Activated naive CD4-positive, alpha-beta T cell treated with anti-CD3 and anti-CD28 coated beads, Interleukin-2, amount 10 ng/mL, durations not matched to agents 7 days and 5 days (primary cell): ENCODE measurements around the gene CYB5R2.

Experiments used
- CTCF ChIA-PET: fragments of 350-600 bp; sonication (Branson Sonifier 250); formaldehyde crosslinking; loops from one replicate; lab custom pipeline; 2021; ENCODE audit warnings: antibody characterized with exemption; lab: Charles Lee
- DNase-seq: peaks from one replicate; pipeline ENCODE4 v3.0.0-alpha.2; 2020
- H3K27ac Mint-ChIP-seq: one replicate; pipeline ENCODE4 v1.8.0; 2021; ENCODE audit warnings: mild to moderate bottlenecking, moderate library complexity, mixed read lengths
- H3K27me3 Mint-ChIP-seq: one replicate; pipeline ENCODE4 v1.8.0; 2021; ENCODE audit warnings: mild to moderate bottlenecking, mixed read lengths
- H3K36me3 Mint-ChIP-seq: one replicate; pipeline ENCODE4 v1.8.0; 2021; ENCODE audit warnings: mixed read lengths
- H3K4me1 Mint-ChIP-seq: one replicate; pipeline ENCODE4 v1.8.0; 2021; ENCODE audit warnings: mixed read lengths
- H3K4me3 Mint-ChIP-seq: one replicate; pipeline ENCODE4 v1.8.0; 2021; ENCODE audit warnings: mild to moderate bottlenecking, moderate library complexity, mixed read lengths
- H3K9me3 Mint-ChIP-seq: one replicate; pipeline ENCODE4 v1.8.0; 2021; ENCODE audit warnings: mixed read lengths

CYB5R2 gene

GRCh38 chr11:7672960-7673723 lies at the start of gene CYB5R2:
TSS of gene CYB5R2 (minus strand) at chr11:7673500. CDS start at chr11:7672825, 675 bp downstream.
- H3K4me3 Mint-ChIP-seq: peak within 1 kb of the TSS; percentile 49
- H3K27ac Mint-ChIP-seq: no peak within 1 kb of the TSS
- DNase-seq: peak; percentile 35
- no peaks in the 10 kb centered on the region for H3K9me3 Mint-ChIP-seq
- no peaks in the 10 kb centered on the region for H3K36me3 Mint-ChIP-seq
- CTCF ChIA-PET: interaction anchor here (0.8 to 1.4 kb wide), 3 partner anchors 12 to 233 kb away, joined by 3 read pairs; no protein-coding TSS in a partner anchor
- H3K27me3 Mint-ChIP-seq: peaks cover 62% of the 10 kb centered on the region
- H3K4me1 Mint-ChIP-seq: peaks cover 8% of the 10 kb centered on the region

DNA sequence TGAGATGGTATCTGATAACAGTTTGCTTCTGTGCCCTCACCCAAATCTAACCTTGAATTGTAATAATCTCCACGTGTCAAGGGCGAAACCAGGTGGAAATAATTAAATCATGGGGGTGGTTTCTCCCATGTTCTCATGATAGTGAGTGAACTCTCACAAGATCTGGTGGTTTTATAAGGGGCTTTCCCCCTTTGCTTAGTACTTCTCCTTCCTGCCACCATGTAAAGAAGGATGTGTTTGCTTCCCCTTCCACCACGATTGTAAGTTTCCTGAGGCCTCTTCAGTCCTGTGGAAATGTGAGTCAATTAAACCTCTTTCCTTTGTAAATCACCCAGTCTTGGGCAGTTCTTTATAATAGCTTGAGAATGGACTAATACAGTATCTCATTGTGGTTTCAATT lies 41.5 kb upstream of the CYB5R2 start:
- no peak overlapping the region for H3K4me3 Mint-ChIP-seq
- CTCF ChIA-PET: no interaction called here
- H3K27ac Mint-ChIP-seq: no peak overlapping the region
- H3K36me3 Mint-ChIP-seq: no peaks in the 10 kb centered on the region
- H3K27me3 Mint-ChIP-seq: no peaks in the 10 kb centered on the region
- DNase-seq: no peak
- H3K9me3 Mint-ChIP-seq: no peaks in the 10 kb centered on the region
- H3K4me1 Mint-ChIP-seq: no peaks in the 10 kb centered on the region

GRCh38 chr11:7706377-7706776 lies 33.1 kb upstream of the CYB5R2 start, which contains the start of gene OVCH2:
TSS of gene OVCH2 (minus strand) at chr11:7706477. CDS start at chr11:7706394, 83 bp downstream.
- Mint-ChIP-seq H3K4me1 (no peaks in the 10 kb centered on the region), H3K4me3 (no peak within 1 kb of the TSS)
- CTCF ChIA-PET: no interaction called here

GRCh38 chr11:7703740-7704139 lies 30.4 kb upstream of the CYB5R2 start:
- no peaks in the 10 kb centered on the region for H3K9me3 Mint-ChIP-seq
- H3K36me3 Mint-ChIP-seq: no peaks in the 10 kb centered on the region
- CTCF ChIA-PET: no interaction called here
- no peak for DNase-seq
- H3K27ac Mint-ChIP-seq: no peak overlapping the region
- no peaks in the 10 kb centered on the region for H3K4me1 Mint-ChIP-seq
- peaks cover 8% of the 10 kb centered on the region for H3K27me3 Mint-ChIP-seq
- no peak overlapping the region for H3K4me3 Mint-ChIP-seq

More at GRCh38 chr11:7706377-7706776, 33.1 kb upstream of the CYB5R2 start, which contains the start of gene OVCH2:
- H3K9me3 Mint-ChIP-seq: no peaks in the 10 kb centered on the region
- H3K27ac Mint-ChIP-seq: no peak within 1 kb of the TSS
- H3K27me3 Mint-ChIP-seq: peaks cover 5% of the 10 kb centered on the region
- H3K36me3 Mint-ChIP-seq: no peaks in the 10 kb centered on the region
- DNase-seq: no peak

GRCh38 chr11:7696424-7696823 lies 23.1 kb upstream of the CYB5R2 start:
- no peak overlapping the region for H3K4me3 Mint-ChIP-seq
- CTCF ChIA-PET: no interaction called here
- no peaks in the 10 kb centered on the region for H3K36me3 Mint-ChIP-seq
- H3K27me3 Mint-ChIP-seq: peaks cover 37% of the 10 kb centered on the region
- no peak for DNase-seq
- H3K27ac Mint-ChIP-seq: no peak overlapping the region
- no peaks in the 10 kb centered on the region for H3K9me3 Mint-ChIP-seq
- H3K4me1 Mint-ChIP-seq: no peaks in the 10 kb centered on the region

- peaks cover 36% of the 10 kb centered on the region for H3K27me3 Mint-ChIP-seq
- DNase-seq: no peak
- H3K4me1 Mint-ChIP-seq: no peaks in the 10 kb centered on the region
- H3K36me3 Mint-ChIP-seq: no peaks in the 10 kb centered on the region
- H3K9me3 Mint-ChIP-seq: no peaks in the 10 kb centered on the region
- H3K27ac Mint-ChIP-seq: no peak overlapping the region
- no peak overlapping the region for H3K4me3 Mint-ChIP-seq
- CTCF ChIA-PET: interaction anchor here (0.9 to 1.6 kb wide), 7 partner anchors 11 to 342 kb away, joined by 3 to 6 read pairs (median 4); no protein-coding TSS in a partner anchor
Measured at GRCh38 chr11:7694235-7694634, 20.9 kb upstream of the CYB5R2 start.

- CTCF ChIA-PET: interaction anchor here (1.0 to 1.7 kb wide), 5 partner anchors 121 to 339 kb away, joined by 3 to 6 read pairs (median 4); no protein-coding TSS in a partner anchor
- Mint-ChIP-seq H3K27ac (no peak overlapping the region), H3K4me3 (no peak overlapping the region), H3K9me3 (no peaks in the 10 kb centered on the region), H3K27me3 (peaks cover 41% of the 10 kb centered on the region), H3K4me1 (no peaks in the 10 kb centered on the region), H3K36me3 (no peaks in the 10 kb centered on the region)
- DNase-seq: no peak
Measured at GRCh38 chr11:7692426-7692825, 19.1 kb upstream of the CYB5R2 start.

GRCh38 chr11:7691759-7692350 lies 18.6 kb upstream of the CYB5R2 start:
- no peaks in the 10 kb centered on the region for H3K36me3 Mint-ChIP-seq
- H3K27ac Mint-ChIP-seq: no peak overlapping the region
- CTCF ChIA-PET: interaction anchor here (1.0 to 1.7 kb wide), 7 partner anchors 18 to 594 kb away, joined by 3 to 6 read pairs (median 4); partner anchors contain the start of gene CYB5R2
- no peaks in the 10 kb centered on the region for H3K9me3 Mint-ChIP-seq
- no peaks in the 10 kb centered on the region for H3K4me1 Mint-ChIP-seq
- no peak for DNase-seq
- peaks cover 41% of the 10 kb centered on the region for H3K27me3 Mint-ChIP-seq
- H3K4me3 Mint-ChIP-seq: no peak overlapping the region

- Mint-ChIP-seq H3K27ac (no peak overlapping the region), H3K4me1 (no peaks in the 10 kb centered on the region), H3K4me3 (no peak overlapping the region), H3K27me3 (peaks cover 44% of the 10 kb centered on the region), H3K9me3 (no peaks in the 10 kb centered on the region), H3K36me3 (no peaks in the 10 kb centered on the region)
- DNase-seq: no peak
- CTCF ChIA-PET: interaction anchor here (0.6 to 1.7 kb wide), 7 partner anchors 9 to 934 kb away, joined by 3 to 5 read pairs (median 3); partner anchors contain the start of gene CYB5R2
Measured at GRCh38 chr11:7690648-7691047, 17.3 kb upstream of the CYB5R2 start.

DNA sequence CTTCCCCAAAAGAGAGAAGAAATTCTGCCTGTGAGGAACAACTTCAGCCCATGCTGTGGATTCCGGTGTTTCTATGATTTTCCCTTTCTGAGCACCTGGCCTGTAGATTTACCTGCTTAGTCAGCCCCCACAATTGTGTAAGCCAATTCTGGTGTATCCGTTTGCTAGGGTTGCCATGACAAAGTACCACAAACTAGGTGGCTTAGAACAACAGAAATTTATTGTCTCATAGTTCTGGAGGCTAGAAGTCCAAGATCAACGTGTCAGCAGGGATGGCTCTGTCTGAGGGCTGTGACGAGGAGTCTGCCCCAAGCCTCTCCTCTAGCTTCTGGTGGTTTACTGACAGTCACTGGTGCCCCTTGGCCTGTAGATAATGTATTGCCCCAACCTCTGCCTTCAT lies 15.9 kb upstream of the CYB5R2 start:
- no peaks in the 10 kb centered on the region for H3K4me1 Mint-ChIP-seq
- no peak overlapping the region for H3K27ac Mint-ChIP-seq
- H3K27me3 Mint-ChIP-seq: peaks cover 41% of the 10 kb centered on the region
- H3K36me3 Mint-ChIP-seq: no peaks in the 10 kb centered on the region
- DNase-seq: no peak
- CTCF ChIA-PET: interaction anchor here (0.6 to 1.8 kb wide), 4 partner anchors 13 to 591 kb away, joined by 3 to 7 read pairs (median 4); no protein-coding TSS in a partner anchor
- no peaks in the 10 kb centered on the region for H3K9me3 Mint-ChIP-seq
- no peak overlapping the region for H3K4me3 Mint-ChIP-seq

DNA sequence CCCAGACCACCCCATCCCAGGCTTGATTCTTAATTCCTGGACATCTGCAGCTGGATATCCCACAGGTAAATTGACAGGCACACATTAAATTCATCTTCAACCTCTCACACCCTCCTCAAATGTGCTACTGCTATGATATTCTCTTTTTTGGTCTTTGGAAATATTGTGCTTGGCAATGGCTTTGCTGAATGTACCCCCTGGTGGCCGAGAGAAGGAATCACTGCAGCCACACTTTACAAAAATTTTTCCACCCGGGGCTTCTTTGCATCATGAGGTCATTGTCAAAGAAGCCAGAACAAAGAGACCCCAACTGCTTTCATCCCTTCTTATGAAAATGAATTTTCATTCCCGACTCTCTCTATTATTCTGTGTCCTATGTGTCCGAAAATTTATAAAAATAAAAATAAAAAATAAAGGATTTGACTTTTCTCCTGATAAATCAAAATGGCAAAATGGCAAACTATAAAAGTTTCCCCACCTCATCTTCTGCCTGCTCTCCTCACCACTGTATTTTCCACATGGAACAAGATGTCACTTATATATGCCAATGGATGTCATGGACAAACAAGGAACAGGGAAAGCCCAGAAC lies 15.0 kb upstream of the CYB5R2 start:
- H3K36me3 Mint-ChIP-seq: no peaks in the 10 kb centered on the region
- no peak overlapping the region for H3K27ac Mint-ChIP-seq
- H3K9me3 Mint-ChIP-seq: no peaks in the 10 kb centered on the region
- peaks cover 32% of the 10 kb centered on the region for H3K27me3 Mint-ChIP-seq
- no peaks in the 10 kb centered on the region for H3K4me1 Mint-ChIP-seq
- H3K4me3 Mint-ChIP-seq: no peak overlapping the region
- peak; percentile 30 for DNase-seq
- CTCF ChIA-PET: interaction anchor here (0.9 to 1.8 kb wide), 8 partner anchors 10 to 588 kb away, joined by 3 to 7 read pairs (median 3); partner anchors contain the start of gene OLFML1

GRCh38 chr11:7687386-7687785 lies 14.1 kb upstream of the CYB5R2 start:
- H3K36me3 Mint-ChIP-seq: no peaks in the 10 kb centered on the region
- H3K9me3 Mint-ChIP-seq: no peaks in the 10 kb centered on the region
- no peak overlapping the region for H3K4me3 Mint-ChIP-seq
- H3K4me1 Mint-ChIP-seq: no peaks in the 10 kb centered on the region
- peaks cover 27% of the 10 kb centered on the region for H3K27me3 Mint-ChIP-seq
- CTCF ChIA-PET: interaction anchor here (0.7 to 2.5 kb wide), 9 partner anchors 9 to 587 kb away, joined by 3 to 11 read pairs (median 3); partner anchors contain the start of genes OLFML1 and PPFIBP2
- DNase-seq: no peak
- no peak overlapping the region for H3K27ac Mint-ChIP-seq

GRCh38 chr11:7686761-7687160 lies 13.5 kb upstream of the CYB5R2 start:
- Mint-ChIP-seq H3K27me3 (peaks cover 25% of the 10 kb centered on the region), H3K4me3 (no peak overlapping the region), H3K4me1 (no peaks in the 10 kb centered on the region), H3K36me3 (no peaks in the 10 kb centered on the region), H3K9me3 (no peaks in the 10 kb centered on the region), H3K27ac (no peak overlapping the region)
- CTCF ChIA-PET: interaction anchor here (0.7 to 2.5 kb wide), 7 partner anchors 20 to 589 kb away, joined by 3 to 11 read pairs (median 4); partner anchors contain the start of genes OLFML1 and PPFIBP2
- DNase-seq: no peak

DNA sequence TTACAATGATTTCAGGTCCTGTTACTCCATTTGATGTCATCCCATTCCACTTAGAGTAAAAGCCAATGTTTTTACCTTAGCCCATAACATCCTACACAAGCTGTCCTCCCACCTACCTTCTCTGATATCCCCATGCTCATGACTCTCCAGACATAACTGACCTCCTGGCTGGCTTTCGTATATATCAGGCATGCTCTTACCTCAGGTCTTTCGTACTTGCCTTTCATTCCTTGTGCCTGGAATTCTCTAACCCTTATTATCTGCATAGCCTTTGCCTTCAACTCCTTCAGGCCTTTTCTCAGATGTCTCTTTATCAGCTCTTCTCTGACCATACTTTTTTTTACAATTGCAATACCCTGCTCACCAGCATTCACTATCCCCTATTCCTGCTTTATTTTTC lies 10.3 kb upstream of the CYB5R2 start:
- no peaks in the 10 kb centered on the region for H3K4me1 Mint-ChIP-seq
- peaks cover 22% of the 10 kb centered on the region for H3K27me3 Mint-ChIP-seq
- H3K27ac Mint-ChIP-seq: no peak overlapping the region
- no peaks in the 10 kb centered on the region for H3K36me3 Mint-ChIP-seq
- DNase-seq: no peak
- H3K4me3 Mint-ChIP-seq: no peak overlapping the region
- H3K9me3 Mint-ChIP-seq: no peaks in the 10 kb centered on the region
- CTCF ChIA-PET: interaction anchor here (1.3 kb wide), 1 partner anchor 12 kb away, joined by 3 read pairs; no protein-coding TSS in a partner anchor
